Measurements from ENCODE around the gene CCDC9B.

The CCDC9B gene

DNA sequence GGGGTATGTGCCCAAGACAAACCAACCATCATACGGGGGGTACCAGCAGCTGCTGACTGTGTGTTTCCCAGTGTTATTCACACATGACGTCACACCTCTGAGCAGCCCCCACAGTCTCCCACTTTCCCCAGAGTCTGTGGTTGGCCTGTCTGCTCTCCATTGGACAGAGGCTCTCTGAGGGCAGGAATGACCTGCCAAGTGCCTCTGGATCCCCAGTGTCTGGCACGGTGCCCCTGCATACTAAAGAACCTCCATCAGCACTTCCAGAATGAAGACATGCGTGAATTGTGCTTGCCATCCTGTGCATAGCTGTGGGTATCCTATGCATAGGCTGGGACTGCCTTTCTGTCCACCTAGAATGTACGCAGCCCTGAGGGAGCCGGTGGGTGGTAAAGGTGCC is 3.5 kb upstream of the CCDC9B start:
- DNase-seq = no peak

GRCh38 chr15:40343512-40343911 is 2.8 kb upstream of the CCDC9B start:
- no peak for DNase-seq

DNA sequence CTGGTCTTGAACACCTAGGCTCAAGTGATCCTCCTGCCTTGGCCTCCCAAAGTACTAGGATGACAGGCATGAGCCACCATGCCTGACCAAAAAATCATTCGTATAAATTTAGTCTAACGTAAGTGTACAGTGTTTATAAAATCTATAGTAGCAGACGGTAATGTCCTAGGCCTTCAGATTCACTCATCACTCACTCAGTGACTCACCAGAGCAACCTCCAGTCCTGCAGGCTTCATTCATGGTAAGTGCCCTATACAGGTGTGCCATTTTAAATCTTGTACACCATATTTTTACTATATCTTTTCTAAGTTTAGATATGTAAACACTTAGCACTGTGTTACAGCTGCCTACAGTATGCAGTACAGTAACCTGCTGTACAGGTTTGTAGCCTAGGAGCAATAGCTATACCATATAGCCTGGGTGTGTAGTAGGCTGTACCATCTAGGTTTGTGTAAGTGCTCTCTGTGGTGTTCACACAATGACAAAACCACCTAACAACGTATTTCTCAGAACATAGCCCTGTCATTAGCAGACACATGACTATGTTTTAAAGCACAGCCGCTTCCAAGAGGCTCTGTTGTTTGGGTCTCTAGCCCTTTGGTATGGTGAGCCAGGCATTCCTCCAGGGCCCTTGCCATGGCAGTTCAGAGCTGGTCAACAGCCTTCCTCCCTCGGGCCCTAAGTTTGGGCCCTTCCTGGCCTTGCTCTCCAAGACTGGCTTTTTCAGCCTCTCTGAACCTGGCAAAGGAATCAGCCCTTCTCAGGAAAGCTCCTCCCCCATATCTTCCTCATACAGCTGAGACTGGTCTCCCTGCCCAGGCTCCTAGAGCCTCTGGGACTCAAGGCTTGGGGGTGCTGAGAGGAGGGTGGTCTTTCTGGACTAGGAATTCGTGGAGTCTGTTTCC is 1.9 kb upstream of the CCDC9B start:
- no peak for DNase-seq

DNA sequence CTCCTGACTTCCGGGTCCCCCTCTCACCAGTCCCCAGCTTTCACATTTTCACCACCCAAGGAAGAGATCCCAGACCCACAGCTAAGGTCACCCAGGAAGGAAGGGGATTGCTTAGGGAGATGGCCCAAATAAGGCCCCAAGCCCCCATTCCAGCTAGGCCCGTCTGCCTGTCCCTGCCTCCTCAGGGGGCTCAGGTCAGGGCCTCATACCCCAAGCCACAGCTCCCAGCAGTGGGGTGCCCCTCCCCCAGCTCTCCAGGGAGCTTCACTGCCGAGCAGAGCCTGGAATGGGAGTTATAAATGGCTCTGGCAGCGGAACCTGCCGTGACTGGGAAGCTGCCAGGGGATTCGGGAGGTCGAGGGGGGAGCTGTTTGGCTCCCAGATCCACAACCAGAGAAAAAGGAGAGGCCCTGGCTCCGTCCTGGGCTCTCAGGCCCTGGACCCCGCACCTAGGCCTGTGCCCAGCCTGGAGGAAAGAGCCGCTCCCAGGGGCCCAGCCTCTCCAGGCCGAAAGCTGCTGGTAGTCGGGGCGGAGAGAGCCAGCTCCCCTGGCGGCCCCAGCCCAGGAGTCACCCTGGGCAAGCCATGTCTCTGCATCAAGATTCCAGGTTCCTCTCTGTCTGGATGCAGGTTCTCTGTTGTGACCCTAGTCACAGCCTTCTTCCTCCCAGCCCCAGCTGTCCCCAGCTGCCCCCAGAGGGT is 550 bp downstream of the CCDC9B start:
- DNase-seq = no peak

DNA sequence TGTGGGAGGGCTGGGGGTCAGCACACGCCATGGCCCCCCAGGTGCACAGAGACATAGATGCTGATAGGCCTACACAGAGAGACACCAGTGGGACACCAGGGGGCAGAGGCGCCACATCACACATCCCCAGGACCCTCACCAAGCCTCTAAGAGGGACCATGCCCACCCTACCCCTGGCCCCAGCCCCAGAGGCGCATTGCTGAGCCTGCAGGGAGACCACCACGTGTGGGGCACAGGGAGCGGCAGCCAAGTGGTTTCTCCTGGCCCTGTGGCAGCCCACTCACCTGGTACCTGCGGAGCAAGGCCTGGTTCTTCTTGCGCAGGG is 1.2 kb downstream of the CCDC9B start:
- DNase-seq = no peak

- DNase-seq = no peak
Observed at GRCh38 chr15:40338921-40339620, 1.7 kb downstream of the CCDC9B start.

- DNase-seq = peak; percentile 80
Observed at GRCh38 chr15:40338041-40338657, 2.6 kb downstream of the CCDC9B start.

DNA sequence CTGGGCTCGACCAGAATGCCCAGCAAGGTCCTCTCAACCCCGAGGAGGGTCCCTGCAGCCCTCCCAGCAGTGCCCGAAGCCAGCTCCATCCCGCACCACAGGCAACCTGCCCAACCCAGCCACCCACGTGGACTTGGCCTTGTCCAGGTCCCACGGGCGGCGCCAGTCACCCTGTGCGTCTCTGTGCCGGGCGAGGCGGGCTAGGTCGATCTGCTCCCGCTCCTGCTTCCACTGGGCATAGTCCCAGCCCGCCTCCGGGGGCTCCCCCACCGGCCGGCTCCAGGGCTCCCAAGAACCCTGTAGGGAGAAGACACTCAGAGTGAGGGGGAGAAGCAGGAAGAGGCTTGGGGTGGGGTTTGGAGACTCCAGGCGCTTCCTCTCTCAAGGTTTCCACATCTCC is 3.1 kb downstream of the CCDC9B start:
- DNase-seq = no peak

- DNase-seq = no peak
Observed at GRCh38 chr15:40336744-40337122, 4.0 kb downstream of the CCDC9B start.

DNA sequence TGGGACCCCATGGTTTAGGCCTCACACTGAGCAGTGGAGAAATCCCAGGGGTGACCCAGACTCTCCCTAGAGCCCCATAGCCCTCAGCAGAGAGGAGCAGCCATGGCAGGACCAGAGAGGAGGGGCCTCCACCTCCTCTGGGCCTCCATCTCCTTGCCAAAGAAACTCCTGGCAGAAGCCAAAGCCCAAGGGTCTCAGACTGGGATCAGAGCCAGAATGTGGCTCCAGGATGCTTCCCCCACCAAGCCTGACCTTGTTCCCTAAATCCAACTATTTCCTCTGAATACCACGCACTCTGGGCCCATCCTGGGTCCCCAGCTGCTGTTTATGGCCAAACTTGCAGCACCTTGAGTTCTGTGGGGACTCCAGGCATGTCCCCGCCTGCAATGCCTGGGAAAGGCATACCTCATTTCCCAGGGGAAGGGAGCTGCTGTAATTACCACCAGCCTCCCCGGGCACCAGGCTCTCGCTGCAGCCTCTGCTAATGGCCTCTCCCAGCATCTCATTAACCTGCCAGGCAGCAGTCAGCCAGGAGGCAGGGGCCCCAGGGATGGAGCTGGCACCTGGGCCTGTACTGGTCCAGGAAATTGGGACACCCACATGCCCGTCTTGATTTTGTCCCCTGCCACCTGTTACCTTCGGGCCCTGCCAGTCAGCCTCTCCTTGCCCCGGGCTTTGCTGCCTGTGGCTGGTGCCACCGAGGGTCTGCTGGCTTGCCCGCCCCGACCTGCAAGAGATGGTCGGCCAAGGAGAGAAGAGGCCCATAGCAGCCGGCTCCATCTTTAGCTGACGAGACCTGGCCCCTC is 4.6 kb downstream of the CCDC9B start:
- no peak for DNase-seq

DNA sequence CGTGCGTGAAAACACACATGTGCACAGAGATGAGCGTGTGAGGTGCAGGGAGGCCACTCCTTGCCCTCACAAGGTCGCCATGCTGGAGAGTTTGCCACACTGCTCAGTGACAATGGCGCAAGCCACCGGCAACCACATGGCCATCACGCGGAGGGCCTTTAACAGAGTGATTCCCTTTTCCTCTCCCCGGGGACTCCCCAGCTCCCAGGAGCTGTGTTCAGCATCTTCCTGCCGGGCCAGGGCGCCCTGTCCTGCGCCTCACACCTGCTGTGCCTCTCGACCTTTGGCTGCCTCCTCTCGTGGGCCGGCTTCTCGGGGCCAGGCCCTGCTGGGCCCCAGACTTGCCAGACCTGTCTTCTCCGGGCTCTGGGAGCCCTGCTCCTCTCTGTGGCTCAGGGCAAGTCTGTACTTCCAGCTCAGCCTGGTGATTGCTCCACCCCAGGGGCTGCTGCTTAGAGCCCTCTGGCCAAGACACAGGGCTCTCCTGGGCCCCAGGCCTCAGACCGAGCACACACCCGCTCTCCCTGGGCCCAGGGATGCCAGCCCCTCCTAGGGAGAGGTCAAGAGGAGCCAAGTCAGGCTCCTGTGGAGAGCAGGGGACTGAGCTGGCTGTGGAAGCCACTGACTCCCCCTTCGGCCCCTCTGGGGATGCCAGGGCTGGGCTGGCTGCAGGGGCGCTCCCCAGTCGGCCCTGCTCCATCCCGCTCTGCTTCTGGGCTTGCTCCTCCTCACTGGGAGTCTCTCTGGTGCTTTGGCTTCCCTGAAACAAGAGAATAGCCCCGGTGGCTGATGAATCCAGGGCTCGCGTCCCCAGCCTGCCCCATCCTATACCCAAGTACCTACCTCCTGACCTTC is 5.6 kb downstream of the CCDC9B start:
- no peak for DNase-seq

GRCh38 chr15:40334541-40334940 is 6.2 kb downstream of the CCDC9B start:
- no peak for DNase-seq

DNA sequence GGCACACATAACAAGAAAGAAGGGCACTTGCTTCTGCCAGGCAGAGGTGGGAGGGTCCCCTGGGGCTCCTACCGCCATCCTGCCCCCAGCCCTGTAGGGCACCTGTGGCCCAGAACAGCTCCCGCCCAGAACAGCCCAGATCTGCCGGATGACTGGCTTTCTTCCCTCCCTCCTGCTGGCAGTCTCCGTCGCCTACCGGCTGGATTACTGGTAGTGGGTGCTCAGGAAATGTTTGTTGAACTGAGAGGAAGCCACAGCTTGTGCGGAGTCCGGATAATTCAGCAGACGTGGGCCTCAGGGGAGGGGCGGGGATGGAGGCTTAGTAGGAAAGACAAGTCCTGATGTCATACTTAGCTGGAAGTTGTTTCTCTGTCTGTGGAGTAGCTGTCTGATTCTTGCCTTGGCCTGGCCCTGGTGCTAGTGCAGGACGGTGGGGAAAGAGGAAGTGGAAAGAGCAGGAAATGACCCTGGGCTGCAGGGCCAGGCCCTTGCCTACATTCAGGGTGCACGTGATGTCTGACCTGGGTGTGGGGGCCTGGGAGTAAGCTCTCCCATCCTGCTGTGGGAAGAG is 6.7 kb downstream of the CCDC9B start:
- DNase-seq = peak; percentile 31

DNA sequence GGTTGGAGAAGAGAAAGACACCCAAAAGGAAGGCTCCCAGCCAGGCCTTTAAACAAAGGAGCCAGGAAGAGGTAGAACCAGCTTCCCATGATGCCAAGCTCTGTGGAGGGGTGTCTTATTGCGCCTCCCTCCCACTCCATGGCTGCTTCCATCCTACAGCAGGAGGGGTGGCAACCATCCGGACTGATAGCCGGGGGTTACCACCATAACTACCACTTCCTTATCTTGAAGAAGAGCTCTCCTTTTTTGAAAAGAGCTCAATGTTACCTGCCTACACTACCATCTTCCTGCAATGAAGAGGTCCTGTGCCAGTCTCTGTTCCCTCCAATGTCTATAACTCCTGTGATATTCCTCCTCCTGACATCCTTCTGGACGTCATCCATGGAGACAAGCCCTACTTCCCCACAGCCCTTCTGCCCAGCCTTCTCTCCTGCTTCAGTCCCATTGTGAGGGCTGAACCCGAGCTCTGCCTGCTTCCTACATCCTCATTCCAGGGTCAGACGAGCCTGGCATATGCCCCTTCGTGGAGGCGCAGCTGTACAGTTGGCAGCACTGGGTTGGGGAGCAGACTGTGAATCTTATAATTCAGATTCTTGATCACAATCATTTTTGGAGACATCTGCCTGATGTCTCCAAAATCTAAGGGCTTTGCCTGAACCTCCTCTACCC is 8.5 kb downstream of the CCDC9B start:
- DNase-seq = no peak

- DNase-seq = no peak
Observed at GRCh38 chr15:40331637-40332036, 9.1 kb downstream of the CCDC9B start.

DNA sequence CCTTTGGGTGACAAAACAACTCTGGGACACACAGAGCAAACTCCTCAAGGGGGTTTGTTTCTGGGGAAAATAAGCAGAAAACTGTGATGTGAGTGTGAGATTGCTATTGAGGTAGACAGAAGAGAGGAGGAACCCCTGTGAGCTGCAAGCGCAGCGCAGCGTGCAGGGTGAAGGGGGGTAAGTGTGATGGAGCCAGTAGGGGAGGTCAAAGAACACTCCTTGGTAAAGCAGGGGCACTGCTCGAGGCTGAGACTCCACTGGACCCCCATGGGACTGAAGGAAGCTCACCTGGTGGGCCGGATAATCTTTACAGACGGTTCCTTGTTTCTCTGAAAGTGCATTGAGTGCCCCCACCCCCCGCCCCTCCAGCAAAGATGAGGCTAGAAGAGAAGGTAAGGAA is 9.7 kb downstream of the CCDC9B start:
- DNase-seq = no peak

GRCh38 chr15:40330368-40330836 is 10.3 kb downstream of the CCDC9B start:
- no peak for DNase-seq

GRCh38 chr15:40329804-40330203 is 10.9 kb downstream of the CCDC9B start:
- DNase-seq = no peak

DNA sequence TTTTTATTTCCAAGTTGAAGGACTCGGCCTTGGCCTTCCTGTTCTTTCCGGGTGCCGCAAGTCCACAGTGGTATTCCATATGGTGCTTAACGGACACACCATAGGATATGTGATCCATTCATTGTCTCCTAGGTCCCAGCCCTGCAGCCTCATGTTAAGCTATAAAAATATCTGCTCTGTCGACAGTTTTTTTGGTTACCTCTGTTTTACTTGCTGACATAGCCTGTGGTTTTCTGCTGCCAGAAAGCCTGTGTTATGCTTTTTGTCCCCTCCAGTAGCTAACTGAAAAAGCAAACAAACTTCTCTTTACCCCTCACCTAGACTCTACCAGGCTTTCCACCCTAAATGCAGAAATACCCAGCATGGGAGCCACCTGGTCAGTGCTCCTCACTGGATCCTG is 12.0 kb downstream of the CCDC9B start:
- no peak for DNase-seq

DNA sequence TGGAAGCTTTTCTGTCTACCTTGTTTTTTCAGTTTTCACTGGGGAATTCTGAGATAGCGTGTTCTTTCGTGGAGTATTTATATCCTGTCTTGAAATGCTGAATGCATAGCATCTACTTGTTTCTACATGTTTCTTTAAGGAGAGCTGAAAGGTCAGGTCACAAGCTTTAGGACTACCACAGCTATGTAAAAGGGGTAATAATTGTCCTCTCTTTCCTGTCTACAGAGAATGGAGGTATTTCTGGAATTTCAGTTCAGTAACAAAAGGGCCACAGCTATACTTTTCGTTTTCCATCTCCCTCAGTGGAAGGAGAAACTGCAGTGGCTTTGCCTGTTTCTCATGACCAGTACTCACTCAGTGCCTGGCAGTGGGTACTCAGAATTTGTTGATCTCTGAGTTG is 12.6 kb downstream of the CCDC9B start:
- DNase-seq = no peak

- DNase-seq = no peak
Observed at GRCh38 chr15:40327457-40327856, 13.3 kb downstream of the CCDC9B start.
